Spleen (tissue), 11 donors: Measurements from ENCODE around the gene COL1A1. TPM values are rescaled to one million over a fixed set of nuclear protein-coding genes. Genes with fewer than 3 reads are reported as not detected.
A peak's percentile ranks its signal among the peaks of the same experiment; 100 is the strongest.

ENCODE experiments used
- DNase-seq: peaks from one replicate; pipeline ENCODE4 v3.0.0-alpha.2; 2020
- H3K27ac ChIP-seq, 8 donors: fragments of 200-600 bp; sonication (generic) in 7 of 8; 1 replicate in 4 of 8; 2 replicates in 4 of 8; pipeline versions ENCODE4 v1.5.0 to v1.8.0; 2016 to 2021; ENCODE audit warnings: inconsistent platforms in 4 of 8, mild to moderate bottlenecking in 4 of 8, moderate library complexity in 1 of 8
- H3K27me3 ChIP-seq, 7 donors: fragments of 200-600 bp; sonication (generic) in 6 of 7; replicated peaks in 1 of 7; 1 replicate in 4 of 7; 2 replicates in 3 of 7; pipeline versions ENCODE4 v1.5.0 to v1.8.0; 2016 to 2021; ENCODE audit warnings: inconsistent platforms in 3 of 7, mild to moderate bottlenecking in 1 of 7
- H3K36me3 ChIP-seq, 6 donors: fragments of 200-600 bp; sonication (generic) in 5 of 6; 1 replicate in 4 of 6; 2 replicates in 2 of 6; pipeline versions ENCODE4 v1.5.0 to v1.8.0; 2016 to 2021; ENCODE audit warnings: inconsistent platforms in 2 of 6
- H3K4me1 ChIP-seq, 6 donors: fragments of 200-600 bp; sonication (generic) in 5 of 6; 1 replicate in 3 of 6; 2 replicates in 3 of 6; pipeline versions ENCODE4 v1.5.0 to v1.8.0; 2016 to 2021; ENCODE audit warnings: inconsistent platforms in 3 of 6
- H3K4me3 ChIP-seq, 8 donors: fragments of 200-600 bp; sonication (generic) in 7 of 8; 1 replicate in 4 of 8; 2 replicates in 4 of 8; pipeline versions ENCODE4 v1.5.0 to v1.8.0; 2016 to 2021; ENCODE audit warnings: inconsistent platforms in 4 of 8, mild to moderate bottlenecking in 4 of 8, moderate library complexity in 2 of 8
- H3K9me3 ChIP-seq, 8 donors: fragments of 200-600 bp; sonication (generic) in 7 of 8; 1 replicate in 4 of 8; 2 replicates in 4 of 8; pipeline versions ENCODE4 v1.5.0 to v1.8.0; 2016 to 2021; ENCODE audit warnings: inconsistent platforms in 4 of 8
- POLR2A ChIP-seq, 3 donors: fragments of 450-650 bp; IDR thresholded peaks; one replicate each; pipeline ENCODE4 v1.5.1; 2017; ENCODE audit warnings: antibody characterized with exemption in 3 of 3, mild to moderate bottlenecking in 1 of 3
- POLR2AphosphoS5 ChIP-seq, 3 donors: sonication (generic); formaldehyde crosslinking; IDR thresholded peaks; one replicate each; pipeline ENCODE4 v1.5.1; 2017; ENCODE audit warnings: antibody characterized with exemption in 3 of 3
- WGBS, 5 donors: extraction: QIAGEN DNeasy Blood & Tissue Kit in 3 of 5; methylation state at CpG; one replicate each; pipeline versions ENCODE4 v1.1.5 to v1.1.7; 2013 to 2018; 5-methylcytosine and 5-hydroxymethylcytosine counted together
- intact Hi-C: fragments of 100-400 bp; cut with DNase I; formaldehyde crosslinking; loops from one replicate; pipeline ENCODE4 v1.15.0; 2023; ENCODE audit warnings: low total_unique reads
- polyA plus RNA-seq, 3 donors: library from polyadenylated mRNA; stranded (reverse); fragments of 200-250 nt; gene quantifications; one replicate each; pipeline ENCODE4 v1.2.1, GENCODE V29; 2013
- total RNA-seq, 7 donors: library from RNA; depleted of rRNA in 3 of 7; stranded (reverse); fragments of >200 nt in 3 of 7; fragmentation: NEBNext Ultra II Directional in 4 of 7; extraction: Animal tissue kit (Norgen Biotek cat#: 25700) in 4 of 7; gene quantifications; one replicate each; pipeline versions ENCODE4 v1.1.0 to v1.2.1, GENCODE V29; 2016 to 2021
- TF ChIP-seq, protein P1 (sequence below), 11 experiments: fragments of 200-600 bp in 7 of 11; fragments of 450-650 bp in 4 of 11; sonication (generic) in 4 of 11; IDR thresholded peaks in 8 of 11; conservative IDR thresholded peaks in 3 of 11; 1 replicate in 7 of 11; 2 replicates in 4 of 11; pipeline versions ENCODE4 v1.4.0 to v1.8.0; 2016 to 2021; ENCODE audit warnings: antibody characterized with exemption in 11 of 11, inconsistent platforms in 4 of 11, mild to moderate bottlenecking in 1 of 11
- donor health status: healthy with polysubstance abuse.
- donor health status: DM: no; HTN: no; CAD: no; lungs with moderate emphysema.
- donor health status: DM: no; HTN: no; CAD: no.
- donor health status: Bipolar disorder and iron deficiency.
- donor health status: healthy.
- donor health status: DM: no; HTN: no; CAD: no.
- donor health status: DM: yes; HTN: yes; CAD: no.

The COL1A1 gene
- total and polyA plus RNA-seq, 10 donors, result 7.1 to 458 (median 46.9) TPM

DNA sequence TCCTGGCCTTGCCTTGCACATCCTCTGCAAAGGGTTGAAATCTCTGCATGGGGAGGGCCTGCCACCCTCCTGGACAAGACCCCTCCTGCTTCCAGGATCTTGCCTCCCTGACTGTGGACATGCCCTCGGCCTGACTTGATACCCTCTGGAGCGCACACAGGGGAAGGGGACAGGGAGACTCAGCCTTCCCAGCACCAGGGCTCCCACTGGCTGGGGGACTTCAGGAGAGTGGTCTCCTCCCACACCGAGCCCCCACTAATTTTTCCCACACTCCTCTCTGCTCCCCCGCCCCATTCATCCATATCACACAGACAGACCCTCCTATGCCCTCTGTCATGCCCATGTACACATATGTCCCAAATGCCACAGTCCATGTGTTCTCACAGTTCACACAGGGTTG lies 21.3 kb downstream of the COL1A1 start:
- H3K27me3 ChIP-seq, result no peaks in the 10 kb centered on the region

DNA sequence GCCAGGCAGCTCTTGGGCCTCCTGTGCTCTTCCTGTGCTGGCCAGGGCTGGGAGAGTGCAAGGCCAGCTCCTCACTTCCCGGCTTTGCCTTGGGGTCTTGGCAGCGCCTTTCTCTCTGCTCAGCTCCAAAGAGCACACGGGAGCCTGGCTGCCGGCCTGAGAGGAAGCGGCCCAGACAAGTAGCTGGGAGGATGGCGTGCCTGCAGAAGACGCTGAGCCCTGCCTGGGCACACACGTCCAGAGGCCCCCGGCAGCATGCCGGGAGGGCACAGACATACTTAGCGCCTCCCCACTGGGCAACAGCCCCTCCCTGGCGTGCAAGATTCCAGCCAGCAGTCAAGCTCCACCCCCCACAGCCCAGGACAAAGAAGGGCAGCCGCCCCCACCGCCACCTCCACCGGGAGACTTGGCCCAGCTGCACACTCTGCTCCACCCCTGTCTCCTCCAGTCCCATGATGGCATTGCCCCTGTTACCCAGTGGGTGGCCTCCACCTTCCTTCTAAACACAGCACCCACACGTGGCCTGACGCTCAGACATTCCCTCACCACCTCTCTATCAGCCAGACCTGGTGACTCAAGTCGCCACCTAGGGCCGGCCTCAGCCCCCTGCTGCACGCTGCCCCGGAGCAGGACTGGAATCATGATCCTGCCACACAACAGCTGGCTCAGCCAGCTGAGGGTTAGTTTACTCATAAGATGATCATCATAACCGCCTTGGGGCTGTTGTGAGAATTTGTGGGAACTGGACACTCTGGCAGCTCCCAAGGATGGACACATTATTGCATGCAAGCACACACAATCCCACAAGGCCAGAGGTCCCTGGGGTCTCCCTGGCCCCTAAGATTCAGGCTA lies 23.2 kb downstream of the COL1A1 start:
- intact Hi-C loops, result no loop called here
- H3K27ac ChIP-seq, result peak overlapping the region in 7 of 8 donors; percentile 10 to 66 (median 39)
- H3K4me3 ChIP-seq, result peak overlapping the region in 3 of 8 donors; percentile 1 to 50 (median 22)
- H3K4me1 ChIP-seq, result peaks cover 10 to 47% (median 20%) of the 10 kb centered on the region in 6 donors
- no peaks in the 10 kb centered on the region for H3K9me3 ChIP-seq
- WGBS, 5 donors, result 14 to 27% (median 17%) methylated on average over 13 to 22 of the region's 22 CpGs
- no peaks in the 10 kb centered on the region for H3K27me3 ChIP-seq
- TF ChIP-seq, protein P1, sequence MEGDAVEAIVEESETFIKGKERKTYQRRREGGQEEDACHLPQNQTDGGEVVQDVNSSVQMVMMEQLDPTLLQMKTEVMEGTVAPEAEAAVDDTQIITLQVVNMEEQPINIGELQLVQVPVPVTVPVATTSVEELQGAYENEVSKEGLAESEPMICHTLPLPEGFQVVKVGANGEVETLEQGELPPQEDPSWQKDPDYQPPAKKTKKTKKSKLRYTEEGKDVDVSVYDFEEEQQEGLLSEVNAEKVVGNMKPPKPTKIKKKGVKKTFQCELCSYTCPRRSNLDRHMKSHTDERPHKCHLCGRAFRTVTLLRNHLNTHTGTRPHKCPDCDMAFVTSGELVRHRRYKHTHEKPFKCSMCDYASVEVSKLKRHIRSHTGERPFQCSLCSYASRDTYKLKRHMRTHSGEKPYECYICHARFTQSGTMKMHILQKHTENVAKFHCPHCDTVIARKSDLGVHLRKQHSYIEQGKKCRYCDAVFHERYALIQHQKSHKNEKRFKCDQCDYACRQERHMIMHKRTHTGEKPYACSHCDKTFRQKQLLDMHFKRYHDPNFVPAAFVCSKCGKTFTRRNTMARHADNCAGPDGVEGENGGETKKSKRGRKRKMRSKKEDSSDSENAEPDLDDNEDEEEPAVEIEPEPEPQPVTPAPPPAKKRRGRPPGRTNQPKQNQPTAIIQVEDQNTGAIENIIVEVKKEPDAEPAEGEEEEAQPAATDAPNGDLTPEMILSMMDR (IDR thresholded peaks at IDR 0.05 in 8 of 11, conservative IDR thresholded peaks at IDR 0.05 in 3 of 11), result peak in 10 of 11 experiments; percentile 21 to 64 (median 52)
- peak in 2 of 3 donors; percentile 59 to 71 for TF ChIP-seq POLR2AphosphoS5 (IDR thresholded peaks at IDR 0.05)
- no peak for TF ChIP-seq POLR2A (IDR thresholded peaks at IDR 0.05)
- no peaks in the 10 kb centered on the region for H3K36me3 ChIP-seq
- peak; percentile 91 for DNase-seq

More for the DNA sequence above, 21.3 kb downstream of the COL1A1 start:
- intact Hi-C loops, result no loop called here
- WGBS, 5 donors, result 74 to 100% (median 94%) methylated on average over 3 to 4 of the region's 4 CpGs
- Histone ChIP-seq H3K4me3 (no peak overlapping the region), H3K4me1 (peaks cover 17 to 61% (median 36%) of the 10 kb centered on the region in 6 donors), H3K9me3 (no peaks in the 10 kb centered on the region), H3K27ac (no peak overlapping the region), H3K36me3 (no peaks in the 10 kb centered on the region)
- no peak for DNase-seq
- TF ChIP-seq POLR2AphosphoS5 (IDR thresholded peaks at IDR 0.05), result no peak
- TF ChIP-seq, protein P1 (IDR thresholded peaks at IDR 0.05 in 8 of 11, conservative IDR thresholded peaks at IDR 0.05 in 3 of 11), result no peak
- TF ChIP-seq POLR2A (IDR thresholded peaks at IDR 0.05), result no peak

DNA sequence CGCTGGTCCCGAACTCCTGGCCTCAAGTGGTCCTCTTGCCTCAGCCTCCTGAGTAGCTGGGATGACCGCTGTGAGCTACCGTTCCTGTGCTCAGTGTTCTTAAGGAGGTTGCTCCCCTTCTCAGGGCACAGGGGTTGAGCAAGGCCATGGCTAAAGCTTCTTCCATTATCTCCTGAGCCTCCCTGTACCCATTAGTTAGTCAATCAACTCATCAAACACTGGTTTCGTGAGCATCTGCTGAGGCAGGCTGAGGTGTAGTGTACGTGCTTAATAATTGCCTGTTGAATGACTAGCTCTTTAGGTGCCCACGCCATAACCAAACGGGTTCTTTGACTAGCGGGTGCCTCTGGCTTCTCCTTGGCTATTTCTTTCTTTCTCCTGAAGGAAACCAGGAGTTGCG lies 24.0 kb downstream of the COL1A1 start:
- 85 to 92% (median 90%) methylated on average over 10 of the region's 10 CpGs for WGBS, 5 donors
- Histone ChIP-seq H3K27me3 (no peaks in the 10 kb centered on the region), H3K4me1 (peaks cover 10 to 40% (median 17%) of the 10 kb centered on the region in 6 donors), H3K9me3 (no peaks in the 10 kb centered on the region), H3K36me3 (no peaks in the 10 kb centered on the region), H3K4me3 (no peak overlapping the region), H3K27ac (peak overlapping the region in 6 of 8 donors; percentile 10 to 66 (median 47))
- intact Hi-C loops, result no loop called here
- DNase-seq, result no peak
- TF ChIP-seq, protein P1 (IDR thresholded peaks at IDR 0.05 in 8 of 11, conservative IDR thresholded peaks at IDR 0.05 in 3 of 11), result no peak
- TF ChIP-seq POLR2A (IDR thresholded peaks at IDR 0.05) (no peak), POLR2AphosphoS5 (IDR thresholded peaks at IDR 0.05) (no peak)
